Brain microvascular endothelial cell (primary cell): Measurements from ENCODE around the gene POLD2.

ENCODE experiments used
- DNase-seq: peaks from one replicate; pipeline ENCODE4 v3.0.0-alpha.2; 2020
- H3K27ac ChIP-seq: fragments of 250-450 bp; sonication (Bioruptor Pico); 2 replicates; pipeline ENCODE4 v1.5.1; 2020; ENCODE audit warnings: mild to moderate bottlenecking, moderate library complexity
- H3K27me3 ChIP-seq: fragments of 250-450 bp; sonication (Bioruptor Pico); replicated peaks from 2 replicates; pipeline ENCODE4 v1.5.1; 2020; ENCODE audit warnings: mild to moderate bottlenecking
- H3K36me3 ChIP-seq: fragments of 250-450 bp; sonication (Bioruptor Pico); replicated peaks from 2 replicates; pipeline ENCODE4 v1.5.1; 2020; ENCODE audit warnings: mild to moderate bottlenecking
- H3K4me3 ChIP-seq: 2 replicates; pipeline ENCODE4 v1.5.1; 2011; ENCODE audit warnings: low read depth, mild to moderate bottlenecking, control low read depth, low read length, moderate library complexity
- CTCF ChIP-seq: IDR thresholded peaks from 2 replicates; pipeline ENCODE4 v1.5.1; 2011; ENCODE audit warnings: low read depth, mild to moderate bottlenecking, moderate library complexity, low read length, control low read depth, inconsistent platforms; ENCODE audit errors: missing control alignments
- in situ Hi-C: cut with HindIII; loops from 2 replicates; pipeline ENCODE4 v1.10.0; 2017; ENCODE audit warnings: low sequenced_read_pairs, low pct_ligation_motif_present

The POLD2 gene

GRCh38 chr7:44075296-44076075 lies 47.9 kb downstream of the POLD2 start:
- in situ Hi-C loops = no loop called here
- Histone ChIP-seq H3K4me3 (no peak overlapping the region), H3K27me3 (no peaks in the 10 kb centered on the region), H3K27ac (no peak overlapping the region), H3K36me3 (peaks cover 27% of the 10 kb centered on the region)
- no peak for DNase-seq
- TF ChIP-seq CTCF = no peak

GRCh38 chr7:44074349-44074695 lies 49.0 kb downstream of the POLD2 start:
- no peaks in the 10 kb centered on the region for H3K27me3 ChIP-seq
- no peak overlapping the region for H3K4me3 ChIP-seq
- peaks cover 23% of the 10 kb centered on the region for H3K36me3 ChIP-seq
- DNase-seq = no peak
- no peak for TF ChIP-seq CTCF
- peak overlapping the region; percentile 35 for H3K27ac ChIP-seq
- in situ Hi-C loops = no loop called here

GRCh38 chr7:44073664-44074348 lies 49.5 kb downstream of the POLD2 start:
- Histone ChIP-seq H3K4me3 (peak overlapping the region; percentile 1), H3K27ac (peak overlapping the region; percentile 35), H3K36me3 (peaks cover 23% of the 10 kb centered on the region)

GRCh38 chr7:44072364-44073231 lies 50.8 kb downstream of the POLD2 start:
- H3K27me3 ChIP-seq = no peaks in the 10 kb centered on the region
- no peak overlapping the region for H3K4me3 ChIP-seq
- DNase-seq = peak; percentile 87
- H3K36me3 ChIP-seq = peaks cover 18% of the 10 kb centered on the region
- no peak overlapping the region for H3K27ac ChIP-seq
- in situ Hi-C loops = no loop called here
- TF ChIP-seq CTCF = peak; percentile 96

More at GRCh38 chr7:44073664-44074348, 49.5 kb downstream of the POLD2 start:
- TF ChIP-seq CTCF = no peak
- in situ Hi-C loops = no loop called here
- DNase-seq = peak; percentile 55
- H3K27me3 ChIP-seq = no peaks in the 10 kb centered on the region

- H3K36me3 ChIP-seq = peaks cover 15% of the 10 kb centered on the region
- in situ Hi-C loops = no loop called here
- TF ChIP-seq CTCF = no peak
- DNase-seq = no peak
- no peak overlapping the region for H3K4me3 ChIP-seq
- no peak overlapping the region for H3K27ac ChIP-seq
- no peaks in the 10 kb centered on the region for H3K27me3 ChIP-seq
These were observed 51.5 kb downstream of the POLD2 start for GRCh38 chr7:44071726-44072363.
